ENCODE results near the gene TMC6.
"Not testable (repeated sequence)": the region's sequence is repeated elsewhere in the genome, so short reads cannot be mapped to it uniquely, and the experiment has no call there.

Gene TMC6

DNA sequence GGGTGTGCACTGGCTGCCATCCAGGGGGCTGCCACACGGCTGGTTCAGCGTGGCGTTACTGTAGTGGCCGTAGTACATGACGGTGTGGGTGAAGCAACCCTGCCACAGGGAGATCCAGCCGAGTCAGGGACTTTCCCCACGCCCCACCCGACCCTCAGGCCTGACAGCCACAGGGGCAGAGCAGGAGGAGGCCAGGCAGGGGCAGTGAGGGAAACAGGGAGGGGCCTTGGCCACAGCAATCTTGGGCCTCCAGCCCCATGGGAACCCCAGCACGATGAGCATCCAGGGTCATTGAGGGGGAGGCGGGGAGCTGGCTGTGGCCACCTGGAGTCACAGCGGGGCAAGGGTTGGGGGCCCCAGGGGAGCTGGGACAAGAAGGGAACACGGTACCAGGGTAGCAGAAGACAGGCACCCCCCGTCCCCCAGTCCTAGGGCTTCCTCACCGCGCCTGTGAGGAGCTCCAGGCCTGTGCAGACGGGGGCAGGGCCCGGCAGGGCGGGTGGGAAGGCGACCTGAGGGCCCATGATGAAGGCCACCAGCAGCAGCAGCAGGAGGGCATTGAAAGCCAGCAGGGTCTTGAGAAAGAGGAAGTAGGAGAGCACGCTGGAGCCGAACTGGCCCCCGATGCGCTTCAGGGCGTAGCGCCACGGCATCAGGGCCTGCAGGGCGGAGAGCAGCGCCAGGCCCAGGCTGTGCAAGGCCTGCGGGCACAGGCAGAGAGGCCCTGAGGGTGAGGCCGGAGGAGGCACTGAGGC lies 4.3 kb downstream of the TMC6 start:
- no peak for DNase-seq (ENCODE audit: low spot score)

DNA sequence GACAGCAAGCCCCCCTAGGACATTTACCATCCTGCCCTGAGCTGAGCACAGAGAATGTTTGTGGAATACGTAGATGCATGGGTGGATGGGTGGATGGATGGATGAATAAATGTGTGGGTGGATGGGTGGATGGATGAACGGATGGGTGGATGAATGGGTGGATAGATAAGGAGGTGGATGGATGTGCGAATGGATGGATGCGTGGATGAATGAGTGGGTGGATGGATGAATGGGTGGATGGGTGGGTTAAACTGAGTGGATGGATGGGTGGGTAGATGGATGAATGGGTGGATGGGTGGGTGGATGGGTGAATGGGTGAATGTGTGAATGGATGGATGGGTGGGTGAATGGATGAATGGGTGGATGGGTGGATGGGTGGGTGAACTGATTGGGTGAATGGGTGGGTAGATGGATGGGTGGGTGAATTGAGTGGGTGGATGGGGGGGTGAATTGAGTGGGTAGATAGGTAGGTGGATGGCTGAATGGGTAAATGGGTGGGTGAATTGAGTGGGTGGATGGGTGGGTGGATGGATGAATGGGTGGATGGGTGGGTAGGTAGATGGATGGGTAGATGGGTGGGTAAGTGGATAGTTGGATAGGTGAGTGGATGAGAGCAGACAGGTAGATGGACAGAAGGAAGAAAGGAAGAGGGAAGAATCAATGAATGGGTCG lies 5.2 kb downstream of the TMC6 start:
- DNase-seq (ENCODE audit: low spot score): no peak

DNA sequence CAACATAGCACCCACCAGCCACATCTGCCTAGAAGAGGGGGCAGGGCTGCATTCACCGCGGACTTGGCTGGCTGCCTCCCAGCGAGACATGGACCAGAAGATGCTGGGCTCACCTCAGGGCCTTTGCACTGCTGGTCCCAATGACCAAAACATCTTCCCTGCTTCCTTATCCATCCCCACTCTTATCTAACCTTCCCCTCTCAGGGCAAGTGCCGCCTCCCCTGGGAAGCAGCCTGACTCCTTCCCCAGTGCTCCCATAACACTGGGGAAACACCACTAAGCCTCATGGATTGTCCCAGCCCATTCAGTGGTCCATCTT lies 5.7 kb downstream of the TMC6 start:
- DNase-seq (ENCODE audit: low spot score): no peak

DNA sequence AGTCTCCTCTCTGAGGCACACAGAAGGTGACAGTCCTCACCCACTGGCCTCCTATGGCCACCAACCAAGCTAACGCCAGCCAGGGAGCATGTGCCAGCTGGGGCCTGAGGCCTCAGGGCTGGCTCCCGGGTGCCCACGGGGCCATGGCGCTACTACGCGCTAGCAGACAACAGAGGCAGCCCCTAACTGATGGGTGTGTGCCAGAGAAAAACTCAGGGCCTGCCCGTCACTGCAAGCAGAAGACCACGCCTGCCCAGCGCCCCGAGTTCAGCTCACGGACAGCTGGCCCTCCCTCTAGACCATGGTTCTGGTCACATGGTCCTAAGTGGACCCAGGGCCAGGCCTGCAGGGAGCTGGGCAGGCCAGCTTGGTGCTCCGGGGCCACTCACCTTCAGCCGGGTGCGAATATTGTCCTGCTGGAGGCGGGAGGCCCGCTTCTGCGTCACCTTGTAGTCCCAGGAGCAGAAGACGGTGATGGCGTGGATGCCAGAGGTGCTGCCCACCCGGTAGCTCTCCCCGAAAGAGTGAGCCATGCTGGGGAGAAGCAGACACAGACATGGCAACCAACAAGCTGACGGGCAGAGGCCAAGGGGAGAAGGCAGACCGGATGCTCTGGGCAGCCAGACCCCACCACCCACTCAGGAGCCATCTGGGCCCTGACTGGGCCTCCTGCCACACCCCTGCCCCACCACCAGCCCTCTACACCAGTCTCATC lies 6.2 kb downstream of the TMC6 start:
- no peak for DNase-seq (ENCODE audit: low spot score)

DNA sequence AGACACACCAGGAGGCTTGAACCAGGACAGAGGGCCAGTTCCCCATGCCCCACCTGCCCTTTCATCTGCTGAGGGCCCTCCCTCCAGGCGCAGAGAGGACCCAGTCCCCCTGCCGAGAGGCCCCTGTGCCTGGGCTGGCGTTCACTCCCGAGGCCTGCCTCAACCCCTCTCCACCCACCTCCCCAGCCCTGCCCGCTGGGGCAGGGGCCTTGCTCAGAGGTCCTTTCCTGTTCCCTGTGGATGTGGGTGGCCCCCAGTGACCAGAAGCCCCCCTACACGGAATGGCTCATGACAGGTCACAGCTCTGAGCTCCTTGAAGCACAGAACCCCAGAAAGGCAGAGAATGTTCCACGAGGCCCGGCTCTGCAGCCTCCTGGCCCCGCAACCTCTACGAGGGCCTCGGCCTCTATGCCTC lies 6.7 kb downstream of the TMC6 start:
- DNase-seq (ENCODE audit: low spot score): no peak

DNA sequence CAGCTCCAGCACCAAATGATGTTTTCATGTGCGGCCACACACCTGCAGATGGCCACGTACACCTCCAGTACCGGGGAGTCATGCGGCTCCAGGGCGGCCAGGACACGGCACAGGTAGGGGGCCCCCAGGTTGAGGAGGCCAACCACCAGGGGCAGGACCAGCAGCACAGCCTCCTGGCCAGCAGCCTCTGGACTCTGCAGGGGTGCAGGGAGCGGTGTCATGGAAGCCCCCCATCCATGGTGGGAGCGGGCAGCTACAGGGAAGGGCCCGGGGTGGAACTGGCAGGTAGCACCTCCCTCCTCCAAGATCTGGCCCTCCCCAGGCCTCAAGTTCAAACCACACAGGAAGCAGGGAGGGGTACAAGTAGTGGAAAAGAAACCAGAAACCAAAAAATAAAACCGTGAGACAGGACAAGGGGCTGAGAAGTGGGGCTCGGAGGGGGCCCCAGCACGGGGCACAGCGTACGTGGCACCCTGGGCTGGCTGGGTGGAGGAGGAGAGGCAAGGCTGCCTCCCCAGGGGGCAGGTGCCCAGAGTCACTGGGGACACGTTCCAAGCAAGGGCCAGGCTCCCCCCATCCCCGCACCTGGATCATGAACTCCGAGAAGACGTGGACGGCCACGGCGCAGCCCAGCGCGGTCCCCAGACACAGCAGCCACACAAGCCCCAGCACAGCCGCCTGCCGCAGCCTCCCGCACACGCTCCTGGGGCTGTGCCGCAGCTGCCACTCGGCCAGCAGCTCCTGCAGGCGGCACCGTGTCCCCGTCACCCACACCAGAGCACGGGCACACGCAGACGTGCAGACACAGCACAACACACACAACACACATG lies 7.4 kb downstream of the TMC6 start:
- DNase-seq (ENCODE audit: low spot score): no peak

- DNase-seq (ENCODE audit: low spot score): no peak
Observed at GRCh38 chr17:78120537-78120936, 8.0 kb downstream of the TMC6 start.

- DNase-seq (ENCODE audit: low spot score): no peak
Observed at GRCh38 chr17:78118801-78119241, 9.7 kb downstream of the TMC6 start.

DNA sequence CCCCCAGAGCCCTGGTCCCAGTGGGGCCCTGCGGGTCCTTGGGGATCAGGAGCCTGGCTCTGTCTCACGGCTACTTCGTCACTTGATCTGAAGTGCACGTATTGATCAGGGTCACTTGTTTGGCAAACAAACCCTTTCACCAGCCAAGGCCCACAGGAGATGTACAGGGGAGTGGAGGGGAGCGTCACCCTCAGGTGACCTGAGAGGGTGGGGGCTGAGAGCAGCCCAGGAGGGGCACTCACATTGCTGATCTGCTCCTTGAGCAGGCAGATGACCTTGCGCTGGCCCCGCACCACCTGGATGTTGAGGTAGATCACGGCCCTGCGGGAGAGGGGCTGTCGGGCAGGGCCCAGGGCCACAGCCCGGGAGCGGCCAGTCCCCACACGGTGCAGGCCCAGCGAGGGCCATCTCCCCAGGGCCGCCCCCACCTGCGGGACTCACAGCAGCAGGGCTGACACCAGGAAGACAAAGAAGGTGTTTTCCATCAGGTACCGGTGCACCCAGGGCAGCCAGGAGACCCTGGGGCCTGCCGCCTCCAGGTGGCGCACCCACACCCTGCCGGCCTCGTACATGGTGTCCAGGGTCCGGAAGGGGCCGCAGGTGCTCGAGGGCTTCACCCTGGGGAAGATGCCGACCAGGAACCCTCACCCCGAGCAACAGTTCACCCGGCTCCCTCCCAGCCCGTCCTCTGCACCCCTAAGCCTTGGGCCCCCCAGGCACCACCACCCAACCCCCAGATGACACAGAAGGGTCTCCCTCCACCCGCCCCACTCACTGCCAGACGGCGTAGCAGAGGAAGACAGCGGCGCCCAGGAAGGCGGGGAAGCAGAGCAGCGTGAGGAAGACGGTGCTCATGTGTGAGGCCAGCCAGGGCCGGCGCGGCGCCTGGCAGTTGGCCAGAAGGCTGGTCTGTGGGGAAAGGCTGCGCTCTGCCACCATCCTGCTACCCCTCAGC lies 11.3 kb downstream of the TMC6 start:
- no peak for DNase-seq (ENCODE audit: low spot score)

DNA sequence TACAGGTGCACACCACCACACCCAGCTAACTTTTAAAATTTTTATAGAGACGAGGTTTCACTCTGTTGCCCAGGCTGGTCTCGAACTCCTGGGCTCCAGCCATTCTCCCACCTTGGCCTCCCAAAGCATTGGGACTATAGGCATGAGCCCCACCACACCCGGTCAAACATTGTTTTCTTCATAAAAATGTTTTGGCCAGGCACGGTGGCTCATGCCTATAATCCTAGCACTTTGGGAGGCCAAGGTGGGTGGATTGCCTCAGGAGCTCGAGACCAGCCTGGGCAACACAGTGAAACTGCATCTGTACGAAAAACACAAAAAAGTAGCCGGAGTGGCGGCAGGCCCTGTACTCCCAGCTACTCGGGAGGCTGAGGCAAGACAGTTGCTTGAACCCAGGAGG lies 12.1 kb downstream of the TMC6 start:
- DNase-seq (ENCODE audit: low spot score): no peak

- DNase-seq (ENCODE audit: low spot score): not testable (repeated sequence)
Observed at GRCh38 chr17:78115803-78116202, 12.8 kb downstream of the TMC6 start.

DNA sequence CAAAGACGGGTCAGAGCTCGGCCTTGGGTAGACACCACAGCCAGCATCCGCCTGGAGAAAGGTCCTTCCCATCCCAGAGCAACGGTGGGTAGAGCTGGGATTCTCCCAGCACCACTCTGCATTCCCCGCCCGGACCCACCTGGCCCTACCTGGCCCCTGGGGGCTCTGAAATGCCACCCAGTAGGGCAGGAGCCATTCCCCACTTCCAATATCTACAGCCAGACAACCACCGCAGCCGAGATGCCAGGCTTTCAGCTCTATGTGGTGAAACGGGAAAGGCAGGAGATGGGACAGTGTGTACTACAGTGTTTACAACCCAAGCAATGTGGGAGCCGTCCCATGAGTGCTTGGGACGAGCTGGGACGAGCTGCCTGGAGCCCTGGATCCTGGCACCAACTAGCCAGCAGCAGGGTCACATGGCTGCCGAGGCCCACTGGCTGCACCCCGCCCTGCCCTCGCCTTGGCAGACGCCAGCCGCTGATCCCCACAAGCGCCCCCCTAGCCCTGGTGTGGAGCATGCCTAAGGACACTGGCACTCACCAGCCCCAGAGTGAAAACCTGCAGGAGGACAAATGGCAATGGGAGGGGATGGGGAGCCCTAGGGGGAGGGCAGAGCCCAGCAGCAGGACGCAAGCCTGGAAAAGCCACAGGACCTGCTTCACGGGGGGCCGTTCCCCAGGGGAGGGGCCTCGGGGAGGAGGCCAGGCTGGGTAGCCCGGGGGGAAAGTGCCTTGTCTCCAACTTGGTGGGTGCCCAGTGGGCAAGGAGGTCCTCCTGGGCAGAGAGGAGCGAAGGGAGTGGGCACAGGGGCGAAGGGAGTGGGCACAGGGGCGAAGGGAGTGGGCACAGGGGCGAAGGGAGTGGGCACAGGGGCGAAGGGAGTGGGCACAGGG lies 13.5 kb downstream of the TMC6 start:
- DNase-seq (ENCODE audit: low spot score): no peak

GRCh38 chr17:78113804-78114785 lies 14.5 kb downstream of the TMC6 start:
- DNase-seq (ENCODE audit: low spot score): no peak

DNA sequence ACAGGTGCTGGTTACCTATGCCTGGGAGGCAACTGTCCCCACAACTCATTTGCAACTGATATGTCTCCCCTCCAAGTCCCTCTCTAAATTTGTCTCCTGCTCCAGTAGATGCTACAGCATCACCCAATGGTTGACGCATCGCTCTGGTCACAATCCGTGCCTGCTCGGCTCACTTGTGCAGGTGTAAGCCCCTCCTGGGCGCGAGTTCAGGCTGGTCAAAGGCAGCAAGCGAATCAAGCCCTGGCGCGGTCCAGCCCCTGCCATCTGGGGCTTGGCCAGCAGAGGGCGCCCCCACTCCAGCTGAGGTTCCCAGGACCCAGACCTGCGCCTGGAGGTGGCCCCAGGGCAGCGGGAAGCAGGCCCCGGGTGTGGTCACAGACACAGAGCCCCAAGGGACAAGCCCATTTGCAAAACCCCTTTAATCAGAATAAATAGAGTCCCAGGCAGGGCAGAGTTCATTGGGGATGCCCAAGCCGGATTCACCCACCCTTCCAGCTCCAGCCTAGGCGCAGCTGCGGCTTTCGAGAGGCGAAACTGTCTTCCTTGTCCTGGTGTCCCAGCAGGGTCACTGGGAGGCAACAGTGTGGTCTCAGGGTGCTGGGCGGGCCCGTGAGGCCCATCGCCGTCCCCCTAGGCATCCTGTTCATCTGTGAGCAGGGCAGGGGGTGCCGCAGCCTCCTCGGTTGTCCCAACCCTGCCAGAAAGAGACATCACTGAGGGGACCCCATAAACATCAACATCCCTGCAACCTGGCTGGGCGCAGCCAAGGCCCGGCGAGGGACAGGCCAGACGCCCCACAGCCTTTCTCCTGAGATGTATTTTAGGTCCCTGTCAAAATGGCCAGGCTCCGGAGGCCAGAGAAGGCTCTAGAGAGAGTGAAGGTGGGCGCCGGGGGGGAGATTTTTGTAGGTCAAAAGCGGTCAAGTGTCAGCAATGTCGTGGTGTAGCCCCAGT lies 15.8 kb downstream of the TMC6 start:
- peak; percentile 89 for DNase-seq (ENCODE audit: low spot score)

GRCh38 chr17:78111727-78112517 lies 16.6 kb downstream of the TMC6 start:
- DNase-seq (ENCODE audit: low spot score): no peak

DNA sequence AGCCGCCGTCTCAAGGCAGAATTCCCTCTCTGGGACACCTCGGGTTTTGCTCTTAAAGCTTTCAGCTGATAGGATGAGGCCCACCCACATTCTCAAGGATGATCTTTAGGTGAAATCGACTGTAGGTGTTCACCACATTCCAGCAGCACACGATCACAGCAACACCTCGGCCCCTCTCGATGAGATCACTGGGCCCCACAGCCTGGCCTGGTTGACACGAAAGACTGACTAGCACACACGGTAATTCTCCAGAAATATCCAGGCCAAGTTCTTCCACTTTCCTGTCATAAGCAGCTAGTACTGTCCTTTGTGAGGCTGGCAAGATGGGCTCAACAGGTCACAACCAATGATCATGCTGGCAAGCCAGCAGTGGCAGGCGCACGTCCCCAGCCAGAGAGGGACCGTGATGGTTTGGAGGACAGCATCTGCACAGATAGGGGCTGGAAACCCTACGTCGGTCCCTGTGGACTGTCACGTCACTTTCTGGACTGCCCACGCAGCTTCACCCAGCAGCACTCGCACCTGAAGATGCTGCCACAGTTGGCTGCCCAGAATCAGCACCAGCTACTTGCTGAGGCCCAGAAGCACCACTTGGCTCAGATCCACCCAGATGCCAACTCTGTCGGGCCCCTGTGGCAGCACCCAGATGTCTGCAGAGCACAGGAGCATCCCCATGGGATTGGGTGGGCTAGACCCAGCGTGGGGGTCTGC lies 17.4 kb downstream of the TMC6 start:
- DNase-seq (ENCODE audit: low spot score): no peak
